ENCODE measurements around the gene IPPK.

DNA sequence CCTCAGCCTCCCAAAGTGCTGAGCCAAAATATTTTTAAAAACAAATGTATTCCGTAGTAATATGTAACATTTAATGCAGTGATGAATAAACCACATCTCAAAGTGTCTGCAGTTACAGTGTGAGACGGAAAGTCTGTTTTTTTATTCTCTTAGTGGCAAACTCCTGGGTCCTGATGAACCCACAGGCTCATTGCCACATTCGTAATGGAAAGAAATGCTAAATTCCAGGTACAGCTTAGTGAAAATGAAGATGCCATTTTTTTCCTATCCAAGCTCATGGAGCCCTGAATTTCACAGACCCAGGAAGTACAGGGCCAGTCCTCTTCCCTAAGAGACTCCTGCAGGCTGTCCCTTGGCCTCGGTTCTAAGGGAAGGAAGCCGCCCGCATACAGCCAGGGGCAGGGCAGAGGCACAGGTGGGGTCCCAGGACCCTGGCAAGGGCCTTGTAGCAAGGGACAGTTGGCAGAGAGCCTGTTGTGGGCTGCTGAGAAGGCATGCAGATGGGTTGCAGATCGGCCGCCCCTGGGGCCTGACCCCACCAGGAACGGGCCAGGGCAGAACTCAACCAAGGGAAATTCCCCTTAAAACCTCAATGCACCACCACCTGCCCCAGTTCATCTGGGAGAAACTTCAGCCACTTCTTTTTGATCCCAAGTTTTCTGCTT lies 36.2 kb downstream of the IPPK start:
- TF ChIP-seq, protein P1, sequence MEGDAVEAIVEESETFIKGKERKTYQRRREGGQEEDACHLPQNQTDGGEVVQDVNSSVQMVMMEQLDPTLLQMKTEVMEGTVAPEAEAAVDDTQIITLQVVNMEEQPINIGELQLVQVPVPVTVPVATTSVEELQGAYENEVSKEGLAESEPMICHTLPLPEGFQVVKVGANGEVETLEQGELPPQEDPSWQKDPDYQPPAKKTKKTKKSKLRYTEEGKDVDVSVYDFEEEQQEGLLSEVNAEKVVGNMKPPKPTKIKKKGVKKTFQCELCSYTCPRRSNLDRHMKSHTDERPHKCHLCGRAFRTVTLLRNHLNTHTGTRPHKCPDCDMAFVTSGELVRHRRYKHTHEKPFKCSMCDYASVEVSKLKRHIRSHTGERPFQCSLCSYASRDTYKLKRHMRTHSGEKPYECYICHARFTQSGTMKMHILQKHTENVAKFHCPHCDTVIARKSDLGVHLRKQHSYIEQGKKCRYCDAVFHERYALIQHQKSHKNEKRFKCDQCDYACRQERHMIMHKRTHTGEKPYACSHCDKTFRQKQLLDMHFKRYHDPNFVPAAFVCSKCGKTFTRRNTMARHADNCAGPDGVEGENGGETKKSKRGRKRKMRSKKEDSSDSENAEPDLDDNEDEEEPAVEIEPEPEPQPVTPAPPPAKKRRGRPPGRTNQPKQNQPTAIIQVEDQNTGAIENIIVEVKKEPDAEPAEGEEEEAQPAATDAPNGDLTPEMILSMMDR (IDR thresholded peaks at IDR 0.05; ENCODE audit: low read depth, low read length, poor library complexity, severe bottlenecking): no peak
- TF ChIP-seq EZH2phosphoT487 (IDR thresholded peaks at IDR 0.05; ENCODE audit: borderline replicate concordance, low read length): no peak

Measured in DOHH2 (cell line).